ENCODE results near the gene ENOSF1. TPM values are rescaled to one million over a fixed set of nuclear protein-coding genes. Genes with fewer than 3 reads are reported as not detected.

Gene ENOSF1
- total RNA-seq, 4 donors from 2014 or later, result 43.9 to 70.1 (median 47.0) TPM

GRCh38 chr18:650428-650858 lies 62.0 kb downstream of the ENOSF1 start:
- TF ChIP-seq CTCF (IDR thresholded peaks at IDR 0.05; ENCODE audit: low read depth), result no peak

- no peak for TF ChIP-seq CTCF (IDR thresholded peaks at IDR 0.05; ENCODE audit: low read depth)
These were observed 63.1 kb downstream of the ENOSF1 start for GRCh38 chr18:649341-649740.

DNA sequence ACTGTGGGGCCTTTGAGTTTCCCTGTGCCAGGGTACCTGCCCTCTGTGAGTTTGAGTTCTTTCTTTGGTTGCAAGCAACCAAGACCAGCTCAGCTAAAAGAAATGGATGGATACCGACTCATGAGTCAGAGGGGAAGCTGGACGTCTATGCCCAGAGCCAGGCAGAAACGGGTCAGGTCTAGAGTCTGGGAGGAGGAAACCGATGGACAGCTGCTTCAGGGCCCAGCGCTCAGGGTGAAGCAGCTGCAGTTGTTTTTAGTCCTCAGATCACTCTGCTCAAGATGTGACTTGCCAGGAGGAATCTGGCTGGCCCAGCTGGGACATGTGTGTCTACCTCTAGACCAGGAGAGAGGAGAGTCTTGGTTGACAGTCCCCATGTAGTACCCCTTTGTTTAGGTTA lies 65.1 kb downstream of the ENOSF1 start:
- no peak for TF ChIP-seq CTCF (IDR thresholded peaks at IDR 0.05; ENCODE audit: low read depth)

DNA sequence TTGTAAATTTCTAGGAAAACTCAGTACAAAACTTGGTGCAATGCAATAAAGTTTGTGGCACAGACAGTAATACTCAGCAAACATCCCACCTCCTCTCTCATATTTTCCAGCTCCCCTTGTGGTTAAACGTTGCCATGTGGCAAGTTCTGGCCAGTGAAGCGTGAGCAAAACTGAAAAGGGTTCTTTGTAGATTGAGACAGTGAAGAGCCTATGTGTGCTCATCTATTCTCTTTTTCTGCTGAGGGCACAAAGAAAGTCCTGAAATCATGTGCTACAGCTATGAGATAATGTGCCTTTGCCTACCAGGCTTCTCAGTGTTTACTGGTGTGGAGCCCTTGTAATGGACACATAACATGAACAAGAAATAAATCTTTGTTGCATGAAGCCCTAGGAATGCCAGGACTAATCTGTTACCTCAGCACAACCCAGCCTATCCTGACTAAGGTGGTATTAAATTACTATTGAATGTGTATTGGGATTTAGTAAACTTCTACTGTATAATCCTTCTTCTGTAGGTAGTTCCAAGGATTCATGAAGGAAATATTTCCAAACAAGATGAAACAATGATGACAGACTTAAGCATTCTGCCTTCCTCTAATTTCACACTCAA lies 67.9 kb downstream of the ENOSF1 start:
- no peak for TF ChIP-seq CTCF (IDR thresholded peaks at IDR 0.05; ENCODE audit: low read depth)

- TF ChIP-seq CTCF (IDR thresholded peaks at IDR 0.05; ENCODE audit: low read depth), result no peak
These were observed 71.2 kb downstream of the ENOSF1 start for GRCh38 chr18:641224-641623.

DNA sequence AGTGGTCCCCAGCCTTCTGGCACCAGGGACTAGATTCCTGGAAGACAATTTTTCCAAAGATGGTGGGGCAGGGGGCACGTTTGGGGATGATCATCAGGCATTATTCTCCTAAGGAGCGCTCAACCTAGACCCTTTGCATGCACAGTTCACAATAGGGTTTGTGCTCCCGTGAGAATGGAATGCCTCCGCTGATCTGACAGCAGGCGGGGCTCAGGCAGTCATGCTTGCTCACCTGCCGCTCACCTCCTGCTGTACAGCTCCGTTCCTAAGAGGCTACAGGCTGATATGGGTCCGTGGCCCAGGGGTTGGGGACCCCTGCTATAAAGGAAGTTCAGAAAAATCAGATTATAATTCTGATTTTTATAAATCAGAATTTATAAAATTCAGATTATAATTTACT lies 77.3 kb downstream of the ENOSF1 start:
- no peak for TF ChIP-seq CTCF (IDR thresholded peaks at IDR 0.05; ENCODE audit: low read depth)

- no peak for TF ChIP-seq CTCF (IDR thresholded peaks at IDR 0.05; ENCODE audit: low read depth)
These were observed 77.8 kb downstream of the ENOSF1 start for GRCh38 chr18:634551-635045.

Measured in subcutaneous adipose tissue (tissue), 4 donors.